Measurements from ENCODE around the gene MTCH1. TPM values are rescaled to one million over a fixed set of nuclear protein-coding genes. Genes with fewer than 3 reads are reported as not detected.

The MTCH1 gene
- total RNA-seq, 1 donor from 2014 or later, result 63.8 TPM

- no peak for DNase-seq (ENCODE audit: low spot score)
- no peak for ATAC-seq
These were observed 56.8 kb downstream of the MTCH1 start for GRCh38 chr6:36929152-36929551.

- no peak for ATAC-seq
- no peak for DNase-seq (ENCODE audit: low spot score)
These were observed 57.5 kb downstream of the MTCH1 start for GRCh38 chr6:36928547-36928918.

GRCh38 chr6:36927691-36928546, 58.1 kb downstream of the MTCH1 start:
- no peak for DNase-seq (ENCODE audit: low spot score)
- ATAC-seq, result no peak

- DNase-seq (ENCODE audit: low spot score) (no peak), ATAC-seq (no peak)
These were observed 59.1 kb downstream of the MTCH1 start for GRCh38 chr6:36926708-36927513.

GRCh38 chr6:36925809-36926208, 60.2 kb downstream of the MTCH1 start:
- ATAC-seq (no peak), DNase-seq (ENCODE audit: low spot score) (no peak)

GRCh38 chr6:36924778-36925374, 61.1 kb downstream of the MTCH1 start:
- no peak for ATAC-seq
- no peak for DNase-seq (ENCODE audit: low spot score)

- DNase-seq (ENCODE audit: low spot score) (no peak), ATAC-seq (no peak)
These were observed 61.9 kb downstream of the MTCH1 start for GRCh38 chr6:36924131-36924530.

GRCh38 chr6:36920546-36920945, 65.5 kb downstream of the MTCH1 start:
- no peak for DNase-seq (ENCODE audit: low spot score)
- ATAC-seq, result no peak

- ATAC-seq (no peak), DNase-seq (ENCODE audit: low spot score) (no peak)
These were observed 65.9 kb downstream of the MTCH1 start for GRCh38 chr6:36920049-36920448.

Other genes starting within 250 kb of the MTCH1 start
- gene CPNE5, start 146.8 kb downstream of the MTCH1 start, total RNA-seq, result 0.25 TPM
- gene PPIL1, start 111.4 kb downstream of the MTCH1 start, total RNA-seq, result 10.7 TPM
- 34.1 TPM for gene C6orf89, start 100.2 kb downstream of the MTCH1 start, total RNA-seq
- not detected for gene PI16, start 31.5 kb downstream of the MTCH1 start, total RNA-seq
- 10.3 TPM for gene FGD2, start 19.5 kb upstream of the MTCH1 start, total RNA-seq
- 5.7 TPM for gene PIM1, start 184.0 kb upstream of the MTCH1 start, total RNA-seq